K562 (cell line): ENCODE results near the gene LAMB1. TPM values are rescaled to one million over a fixed set of nuclear protein-coding genes. Genes with fewer than 3 reads are reported as not detected.

Source experiments
- BDP1 ChIP-seq: IDR thresholded peaks from 3 replicates; pipeline ENCODE4 v1.6.1; 2011; ENCODE audit not compliant: insufficient read length, insufficient read depth
- ETV5 ChIP-seq: sonication (generic); formaldehyde crosslinking; IDR thresholded peaks from 2 replicates; pipeline ENCODE4 v1.4.0; 2020; ENCODE audit warnings: low read depth, mild to moderate bottlenecking, missing genetic modification reagents
- FOXK2 ChIP-seq, 2 experiments: fragments of 450-650 bp; IDR thresholded peaks in 1 of 2; conservative IDR thresholded peaks in 1 of 2; 2 replicates each; pipeline ENCODE4 v1.6.1; 2016; ENCODE audit warnings: low read depth in 2 of 2, mild to moderate bottlenecking in 1 of 2
- HDAC6 ChIP-seq: IDR thresholded peaks from 2 replicates; pipeline ENCODE4 v1.6.1; 2012; ENCODE audit warnings: low read depth, mild to moderate bottlenecking, control low read depth, inconsistent platforms, low read length, moderate library complexity
- JUN ChIP-seq, 2 experiments: sonication (generic) in 1 of 2; formaldehyde crosslinking in 1 of 2; IDR thresholded peaks; 2 replicates each; pipeline versions ENCODE4 v1.6.1 to v1.8.0; 2012 to 2022; ENCODE audit warnings: borderline replicate concordance in 2 of 2, mild to moderate bottlenecking in 2 of 2, improper control_type of control experiment in 1 of 2, low read depth in 1 of 2, low read length in 1 of 2, missing genetic modification reagents in 1 of 2
- MITF ChIP-seq: IDR thresholded peaks from 2 replicates; pipeline ENCODE4 v1.6.1; 2014; ENCODE audit warnings: antibody characterized with exemption
- PML ChIP-seq: IDR thresholded peaks from 2 replicates; pipeline ENCODE4 v1.6.1; 2012; ENCODE audit warnings: low read length, inconsistent platforms
- RBM39 ChIP-seq: fragments of 200-400 bp; formaldehyde crosslinking; optimal IDR thresholded peaks from 2 replicates; pipeline ENCODE3; 2018; ENCODE audit warnings: low read depth, low read length
- SRSF3 ChIP-seq: fragments of 200-400 bp; formaldehyde crosslinking; IDR thresholded peaks from 2 replicates; pipeline ENCODE4 v1.6.1; 2016; ENCODE audit warnings: mild to moderate bottlenecking, low read length, moderate library complexity; ENCODE audit not compliant: insufficient read depth
- SRSF9 ChIP-seq: fragments of 200-400 bp; formaldehyde crosslinking; IDR thresholded peaks from 2 replicates; pipeline ENCODE4 v1.6.1; 2017; ENCODE audit warnings: low read depth, low read length, borderline replicate concordance
- TCF7 ChIP-seq: sonication (generic); IDR thresholded peaks from 2 replicates; pipeline ENCODE4 v1.6.1; 2016; ENCODE audit warnings: antibody characterized with exemption, borderline replicate concordance
- TSC22D4 ChIP-seq: fragments of 450-650 bp; IDR thresholded peaks from 2 replicates; pipeline ENCODE4 v1.6.1; 2016; ENCODE audit warnings: missing genetic modification characterization, missing biosample characterization, control low read depth
- ZNF511 ChIP-seq: sonication (generic); formaldehyde crosslinking; IDR thresholded peaks from 2 replicates; pipeline ENCODE4 v1.8.0; 2022; ENCODE audit warnings: mild to moderate bottlenecking, missing genetic modification reagents
- polyA plus RNA-seq, 8 experiments: library from polyadenylated mRNA; depleted of rRNA in 4 of 8; stranded (reverse) in 5 of 8; unstranded in 3 of 8; fragments of >200 nt; fragmentation: Nextera tagmentation in 2 of 8; fragmentation: Illumina TruSeq in 1 of 8; extraction: Ambion mirVana in 2 of 8; extraction: Trizol in 1 of 8; gene quantifications; 2 replicates each; pipeline versions ENCODE4 v1.2.1 to v1.2.3, GENCODE V29; 2011 to 2014; ENCODE audit warnings: inconsistent platforms in 1 of 8, missing spikeins in 1 of 8
- total RNA-seq, 7 experiments: library from RNA; depleted of rRNA in 6 of 7; stranded (reverse); fragments of >200 nt in 6 of 7; fragmentation: Illumina TruSeq in 2 of 7; extraction: Trizol in 2 of 7; gene quantifications; 2 replicates each; pipeline versions ENCODE4 v1.2.1 to v1.2.3, GENCODE V29; 2011 to 2021; ENCODE audit warnings: low replicate concordance in 1 of 7
- TF ChIP-seq, protein P1 (sequence below): fragments of 200-600 bp; sonication (generic); IDR thresholded peaks from one replicate; pipeline ENCODE4 v1.6.1; 2012; ENCODE audit warnings: mild to moderate bottlenecking, low read depth, low read length, inconsistent platforms

LAMB1 gene
- total and polyA plus RNA-seq, 9 of the 15 experiments (the other 6 are each of a cell fraction or from before 2014, with no cell fraction given): 6.0 to 17.7 (median 12.3) TPM

DNA sequence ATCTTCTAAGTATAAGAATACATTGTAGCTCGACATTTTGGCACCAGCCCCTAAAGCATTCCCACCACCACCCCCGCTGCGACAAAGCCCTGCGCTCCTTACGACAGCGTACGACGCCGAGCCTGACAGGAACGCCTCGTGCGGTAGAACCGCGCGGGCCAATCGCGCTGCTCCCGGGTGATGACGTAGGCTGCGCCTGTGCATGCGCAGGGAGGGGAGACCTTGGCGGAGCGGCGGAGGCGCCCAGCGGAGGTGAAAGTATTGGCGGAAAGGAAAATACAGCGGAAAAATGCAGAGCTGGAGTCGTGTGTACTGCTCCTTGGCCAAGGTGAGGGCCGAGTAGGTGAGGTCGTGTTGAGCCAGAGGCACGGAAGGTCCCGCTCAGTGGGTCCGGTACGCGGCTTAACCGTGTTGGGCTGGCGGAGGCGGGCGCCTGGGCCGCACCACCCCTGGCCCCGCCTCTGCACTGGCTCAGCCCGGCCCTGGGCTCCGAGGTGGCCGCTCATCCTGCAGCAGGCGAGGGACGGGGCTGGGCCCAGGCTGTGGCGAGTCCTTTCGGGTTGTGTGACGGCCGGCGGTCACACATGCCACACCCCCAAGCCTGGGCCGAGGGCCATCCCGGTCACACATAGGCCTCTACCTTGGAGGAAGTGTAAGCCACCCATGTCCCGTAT lies 111.9 kb downstream of the LAMB1 start, which contains the start of gene DLD (continued):
- TF ChIP-seq TCF7 (0 out of 2 replicates have a peak, but pooled peaks have one; percentile 70), JUN (IDR thresholded peaks at IDR 0.05; ENCODE audit: borderline replicate concordance, low read depth, low read length) (peak; percentile 50; the same call in 1 of the 2 replicates), JUN (CRISPR knock-in tag; IDR thresholded peaks at IDR 0.05; ENCODE audit: borderline replicate concordance) (no peak), PML (peak; percentile 87; the same call in 1 of the 2 replicates), MITF (0 out of 2 replicates have a peak, but pooled peaks have one; percentile 9), FOXK2 (conservative IDR thresholded peaks at IDR 0.05 in 1 of 2, IDR thresholded peaks at IDR 0.05 in 1 of 2; ENCODE audit: low read depth in 2 of 2) (peak; percentile 54 to 79; a peak in 3 of 4 replicates), ZNF511 (CRISPR knock-in tag) (peak; percentile 75; the same call in 1 of the 2 replicates), ETV5 (CRISPR knock-in tag) (peak; percentile 80), BDP1 (no peak), HDAC6 (no peak), RBM39 (no peak), SRSF3 (no peak), SRSF9 (no peak), TSC22D4 (tag) (no peak)
- TF ChIP-seq, protein P1, sequence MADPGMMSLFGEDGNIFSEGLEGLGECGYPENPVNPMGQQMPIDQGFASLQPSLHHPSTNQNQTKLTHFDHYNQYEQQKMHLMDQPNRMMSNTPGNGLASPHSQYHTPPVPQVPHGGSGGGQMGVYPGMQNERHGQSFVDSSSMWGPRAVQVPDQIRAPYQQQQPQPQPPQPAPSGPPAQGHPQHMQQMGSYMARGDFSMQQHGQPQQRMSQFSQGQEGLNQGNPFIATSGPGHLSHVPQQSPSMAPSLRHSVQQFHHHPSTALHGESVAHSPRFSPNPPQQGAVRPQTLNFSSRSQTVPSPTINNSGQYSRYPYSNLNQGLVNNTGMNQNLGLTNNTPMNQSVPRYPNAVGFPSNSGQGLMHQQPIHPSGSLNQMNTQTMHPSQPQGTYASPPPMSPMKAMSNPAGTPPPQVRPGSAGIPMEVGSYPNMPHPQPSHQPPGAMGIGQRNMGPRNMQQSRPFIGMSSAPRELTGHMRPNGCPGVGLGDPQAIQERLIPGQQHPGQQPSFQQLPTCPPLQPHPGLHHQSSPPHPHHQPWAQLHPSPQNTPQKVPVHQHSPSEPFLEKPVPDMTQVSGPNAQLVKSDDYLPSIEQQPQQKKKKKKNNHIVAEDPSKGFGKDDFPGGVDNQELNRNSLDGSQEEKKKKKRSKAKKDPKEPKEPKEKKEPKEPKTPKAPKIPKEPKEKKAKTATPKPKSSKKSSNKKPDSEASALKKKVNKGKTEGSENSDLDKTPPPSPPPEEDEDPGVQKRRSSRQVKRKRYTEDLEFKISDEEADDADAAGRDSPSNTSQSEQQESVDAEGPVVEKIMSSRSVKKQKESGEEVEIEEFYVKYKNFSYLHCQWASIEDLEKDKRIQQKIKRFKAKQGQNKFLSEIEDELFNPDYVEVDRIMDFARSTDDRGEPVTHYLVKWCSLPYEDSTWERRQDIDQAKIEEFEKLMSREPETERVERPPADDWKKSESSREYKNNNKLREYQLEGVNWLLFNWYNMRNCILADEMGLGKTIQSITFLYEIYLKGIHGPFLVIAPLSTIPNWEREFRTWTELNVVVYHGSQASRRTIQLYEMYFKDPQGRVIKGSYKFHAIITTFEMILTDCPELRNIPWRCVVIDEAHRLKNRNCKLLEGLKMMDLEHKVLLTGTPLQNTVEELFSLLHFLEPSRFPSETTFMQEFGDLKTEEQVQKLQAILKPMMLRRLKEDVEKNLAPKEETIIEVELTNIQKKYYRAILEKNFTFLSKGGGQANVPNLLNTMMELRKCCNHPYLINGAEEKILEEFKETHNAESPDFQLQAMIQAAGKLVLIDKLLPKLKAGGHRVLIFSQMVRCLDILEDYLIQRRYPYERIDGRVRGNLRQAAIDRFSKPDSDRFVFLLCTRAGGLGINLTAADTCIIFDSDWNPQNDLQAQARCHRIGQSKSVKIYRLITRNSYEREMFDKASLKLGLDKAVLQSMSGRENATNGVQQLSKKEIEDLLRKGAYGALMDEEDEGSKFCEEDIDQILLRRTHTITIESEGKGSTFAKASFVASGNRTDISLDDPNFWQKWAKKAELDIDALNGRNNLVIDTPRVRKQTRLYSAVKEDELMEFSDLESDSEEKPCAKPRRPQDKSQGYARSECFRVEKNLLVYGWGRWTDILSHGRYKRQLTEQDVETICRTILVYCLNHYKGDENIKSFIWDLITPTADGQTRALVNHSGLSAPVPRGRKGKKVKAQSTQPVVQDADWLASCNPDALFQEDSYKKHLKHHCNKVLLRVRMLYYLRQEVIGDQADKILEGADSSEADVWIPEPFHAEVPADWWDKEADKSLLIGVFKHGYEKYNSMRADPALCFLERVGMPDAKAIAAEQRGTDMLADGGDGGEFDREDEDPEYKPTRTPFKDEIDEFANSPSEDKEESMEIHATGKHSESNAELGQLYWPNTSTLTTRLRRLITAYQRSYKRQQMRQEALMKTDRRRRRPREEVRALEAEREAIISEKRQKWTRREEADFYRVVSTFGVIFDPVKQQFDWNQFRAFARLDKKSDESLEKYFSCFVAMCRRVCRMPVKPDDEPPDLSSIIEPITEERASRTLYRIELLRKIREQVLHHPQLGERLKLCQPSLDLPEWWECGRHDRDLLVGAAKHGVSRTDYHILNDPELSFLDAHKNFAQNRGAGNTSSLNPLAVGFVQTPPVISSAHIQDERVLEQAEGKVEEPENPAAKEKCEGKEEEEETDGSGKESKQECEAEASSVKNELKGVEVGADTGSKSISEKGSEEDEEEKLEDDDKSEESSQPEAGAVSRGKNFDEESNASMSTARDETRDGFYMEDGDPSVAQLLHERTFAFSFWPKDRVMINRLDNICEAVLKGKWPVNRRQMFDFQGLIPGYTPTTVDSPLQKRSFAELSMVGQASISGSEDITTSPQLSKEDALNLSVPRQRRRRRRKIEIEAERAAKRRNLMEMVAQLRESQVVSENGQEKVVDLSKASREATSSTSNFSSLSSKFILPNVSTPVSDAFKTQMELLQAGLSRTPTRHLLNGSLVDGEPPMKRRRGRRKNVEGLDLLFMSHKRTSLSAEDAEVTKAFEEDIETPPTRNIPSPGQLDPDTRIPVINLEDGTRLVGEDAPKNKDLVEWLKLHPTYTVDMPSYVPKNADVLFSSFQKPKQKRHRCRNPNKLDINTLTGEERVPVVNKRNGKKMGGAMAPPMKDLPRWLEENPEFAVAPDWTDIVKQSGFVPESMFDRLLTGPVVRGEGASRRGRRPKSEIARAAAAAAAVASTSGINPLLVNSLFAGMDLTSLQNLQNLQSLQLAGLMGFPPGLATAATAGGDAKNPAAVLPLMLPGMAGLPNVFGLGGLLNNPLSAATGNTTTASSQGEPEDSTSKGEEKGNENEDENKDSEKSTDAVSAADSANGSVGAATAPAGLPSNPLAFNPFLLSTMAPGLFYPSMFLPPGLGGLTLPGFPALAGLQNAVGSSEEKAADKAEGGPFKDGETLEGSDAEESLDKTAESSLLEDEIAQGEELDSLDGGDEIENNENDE: no peak
